ENCODE measurements around the gene AQP1. TPM values are rescaled to one million over a fixed set of nuclear protein-coding genes. Genes with fewer than 3 reads are reported as not detected.

AQP1 gene
- total RNA-seq, 2 experiments from 2014 or later: not detected

GRCh38 chr7:30899066-30899465, 12.6 kb upstream of the AQP1 start:
- intact Hi-C loops (cut with micrococcal nuclease; ENCODE audit: unreplicated experiment): no loop called here
- Histone ChIP-seq H3K27ac (ENCODE audit: low read depth, low read length, poor library complexity, severe bottlenecking) (no peak overlapping the region), H4K20me1 (ENCODE audit: insufficient read depth, low read length) (no peaks in the 10 kb centered on the region), H3K4me2 (ENCODE audit: low read length) (no peak overlapping the region), H3K79me2 (ENCODE audit: insufficient read depth, low read depth, low read length) (no peaks in the 10 kb centered on the region), H3K4me3 (ENCODE audit: low read depth, low read length, poor library complexity, severe bottlenecking) (no peak overlapping the region), H3K9me3 (ENCODE audit: low read length) (no peaks in the 10 kb centered on the region), H3K9me2 (ENCODE audit: insufficient read depth, low read length) (no peaks in the 10 kb centered on the region), H2AFZ (ENCODE audit: low read length) (no peak overlapping the region), H3K4me1 (ENCODE audit: insufficient read depth, low read length, poor library complexity, severe bottlenecking) (no peaks in the 10 kb centered on the region), H3K36me3 (ENCODE audit: insufficient read depth, low read length) (no peaks in the 10 kb centered on the region)
- POLR2A ChIA-PET: interaction anchor here (1.4 kb wide), 1 partner anchor 12 kb away, joined by 4 read pairs; no protein-coding TSS in a partner anchor
- TF ChIP-seq CTCF (conservative IDR thresholded peaks at IDR 0.05; ENCODE audit: low read length): no peak
- TF ChIP-seq EZH2phosphoT487 (IDR thresholded peaks at IDR 0.05; ENCODE audit: borderline replicate concordance, low read depth, low read length): no peak
- CTCF ChIA-PET (ENCODE audit: unreplicated experiment): no interaction called here
- no TSS peak for BruUV-seq (replicated peaks)
- no peak for DNase-seq (ENCODE audit: low spot score)

GRCh38 chr7:30899630-30900029, 12.0 kb upstream of the AQP1 start:
- H4K20me1 ChIP-seq (ENCODE audit: insufficient read depth, low read length): no peaks in the 10 kb centered on the region
- no peak overlapping the region for H2AFZ ChIP-seq (ENCODE audit: low read length)
- no peaks in the 10 kb centered on the region for H3K79me2 ChIP-seq (ENCODE audit: insufficient read depth, low read depth, low read length)
- intact Hi-C loops (cut with micrococcal nuclease; ENCODE audit: unreplicated experiment): no loop called here
- no peaks in the 10 kb centered on the region for H3K4me1 ChIP-seq (ENCODE audit: insufficient read depth, low read length, poor library complexity, severe bottlenecking)
- BruUV-seq (replicated peaks): no TSS peak
- no peaks in the 10 kb centered on the region for H3K36me3 ChIP-seq (ENCODE audit: insufficient read depth, low read length)
- no peaks in the 10 kb centered on the region for H3K9me3 ChIP-seq (ENCODE audit: low read length)
- H3K4me2 ChIP-seq (ENCODE audit: low read length): no peak overlapping the region
- no peak for DNase-seq (ENCODE audit: low spot score)
- ChIA-PET CTCF (ENCODE audit: unreplicated experiment) (no interaction called here), POLR2A (no interaction called here)
- H3K4me3 ChIP-seq (ENCODE audit: low read depth, low read length, poor library complexity, severe bottlenecking): no peak overlapping the region
- no peaks in the 10 kb centered on the region for H3K9me2 ChIP-seq (ENCODE audit: insufficient read depth, low read length)
- H3K27ac ChIP-seq (ENCODE audit: low read depth, low read length, poor library complexity, severe bottlenecking): no peak overlapping the region
- no peak for TF ChIP-seq CTCF (conservative IDR thresholded peaks at IDR 0.05; ENCODE audit: low read length)
- TF ChIP-seq EZH2phosphoT487 (IDR thresholded peaks at IDR 0.05; ENCODE audit: borderline replicate concordance, low read depth, low read length): no peak

GRCh38 chr7:30900053-30900452, 11.6 kb upstream of the AQP1 start:
- Histone ChIP-seq H3K79me2 (ENCODE audit: insufficient read depth, low read depth, low read length) (no peaks in the 10 kb centered on the region), H2AFZ (ENCODE audit: low read length) (no peak overlapping the region), H4K20me1 (ENCODE audit: insufficient read depth, low read length) (no peaks in the 10 kb centered on the region), H3K27ac (ENCODE audit: low read depth, low read length, poor library complexity, severe bottlenecking) (no peak overlapping the region), H3K4me2 (ENCODE audit: low read length) (no peak overlapping the region), H3K4me3 (ENCODE audit: low read depth, low read length, poor library complexity, severe bottlenecking) (no peak overlapping the region), H3K9me2 (ENCODE audit: insufficient read depth, low read length) (no peaks in the 10 kb centered on the region), H3K9me3 (ENCODE audit: low read length) (no peaks in the 10 kb centered on the region), H3K4me1 (ENCODE audit: insufficient read depth, low read length, poor library complexity, severe bottlenecking) (no peaks in the 10 kb centered on the region), H3K36me3 (ENCODE audit: insufficient read depth, low read length) (no peaks in the 10 kb centered on the region)
- no peak for DNase-seq (ENCODE audit: low spot score)
- ChIA-PET POLR2A (no interaction called here), CTCF (ENCODE audit: unreplicated experiment) (no interaction called here)
- TF ChIP-seq CTCF (conservative IDR thresholded peaks at IDR 0.05; ENCODE audit: low read length) (no peak), EZH2phosphoT487 (IDR thresholded peaks at IDR 0.05; ENCODE audit: borderline replicate concordance, low read depth, low read length) (no peak)
- intact Hi-C loops (cut with micrococcal nuclease; ENCODE audit: unreplicated experiment): no loop called here
- BruUV-seq (replicated peaks): no TSS peak

All from OCI-LY7 (cell line).